Thoracic aorta (tissue), 2 donors: ENCODE results near the gene PRMT7. TPM values are rescaled to one million over a fixed set of nuclear protein-coding genes. Genes with fewer than 3 reads are reported as not detected.

Source experiments
- ATAC-seq: fragments of 150-250 bp; one replicate; pipeline ENCODE4 v1.8.0; 2017; ENCODE audit warnings: low read depth; ENCODE audit not compliant: insufficient number of reproducible peaks, low FRiP score
- DNase-seq: peaks from one replicate; pipeline ENCODE4 v3.0.0-alpha.2; 2020; ENCODE audit warnings: low spot score
- H3K27ac ChIP-seq, 2 donors: fragments of 200-600 bp; sonication (generic); 1 replicate in 1 of 2; 2 replicates in 1 of 2; pipeline ENCODE4 v1.5.1; 2016; ENCODE audit warnings: mild to moderate bottlenecking in 2 of 2, moderate library complexity in 2 of 2
- H3K27me3 ChIP-seq: fragments of 200-600 bp; sonication (generic); replicated peaks from 2 replicates; pipeline ENCODE4 v1.6.0; 2016; ENCODE audit warnings: mild to moderate bottlenecking; ENCODE audit not compliant: insufficient read depth
- H3K36me3 ChIP-seq: fragments of 200-600 bp; sonication (generic); one replicate; pipeline ENCODE4 v1.5.1; 2016
- H3K4me1 ChIP-seq, 2 donors: fragments of 200-600 bp; sonication (generic); 1 replicate in 1 of 2; 2 replicates in 1 of 2; pipeline versions ENCODE4 v1.5.1 to v1.6.0; 2016; ENCODE audit warnings: low read depth in 2 of 2, mild to moderate bottlenecking in 1 of 2; ENCODE audit not compliant: control insufficient read depth in 1 of 2
- H3K4me3 ChIP-seq: fragments of 200-600 bp; sonication (generic); 2 replicates; pipeline ENCODE4 v1.5.1; 2016; ENCODE audit warnings: mild to moderate bottlenecking
- H3K9me3 ChIP-seq: fragments of 200-600 bp; sonication (generic); 2 replicates; pipeline ENCODE4 v1.5.1; 2016
- CTCF ChIP-seq: fragments of 200-600 bp; sonication (generic); IDR thresholded peaks from one replicate; pipeline ENCODE4 v1.5.1; 2019; ENCODE audit warnings: antibody characterized with exemption
- total RNA-seq, 2 donors: library from RNA; depleted of rRNA; stranded (reverse); fragments of >200 nt; gene quantifications; one replicate each; pipeline versions ENCODE4 v1.1.0 to v1.2.3, GENCODE V29; 2016

Gene PRMT7
- total RNA-seq, 2 donors from 2014 or later = 46.6 to 74.2 TPM

DNA sequence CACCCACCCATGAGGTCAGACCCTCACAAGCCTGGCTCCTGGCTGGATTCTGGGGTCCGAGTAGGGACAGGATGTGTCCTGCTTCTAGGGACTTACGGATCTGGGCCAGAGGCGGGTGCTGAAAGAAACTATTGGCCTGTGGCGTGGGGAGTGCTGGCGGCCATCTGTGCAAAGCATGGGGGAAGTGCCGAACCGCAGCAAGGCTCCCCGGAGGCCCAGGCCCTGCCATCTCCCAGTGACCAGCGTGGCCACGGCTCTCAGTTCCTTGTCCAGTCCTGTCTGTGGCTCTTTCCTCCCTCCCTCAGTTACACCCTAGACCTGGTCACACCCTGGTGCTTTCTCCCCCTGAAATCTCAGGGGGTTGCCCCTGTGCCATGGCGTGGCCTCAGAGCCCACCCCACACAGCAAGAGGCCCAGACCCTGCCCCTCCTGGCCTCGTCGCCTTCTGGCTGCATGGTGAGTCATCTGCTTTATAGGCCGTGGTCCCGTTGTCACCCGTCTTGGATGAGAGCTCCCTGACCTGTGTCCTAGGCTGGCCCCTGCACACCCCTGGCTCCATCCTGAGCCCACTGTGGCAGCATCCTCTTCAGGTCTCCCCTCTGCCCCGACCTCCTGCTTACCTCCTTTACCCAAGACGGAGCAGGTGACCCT, 54.5 kb downstream of the PRMT7 start:
- H3K4me1 ChIP-seq = no peaks in the 10 kb centered on the region
- H3K27me3 ChIP-seq = no peaks in the 10 kb centered on the region
- no peak overlapping the region for H3K4me3 ChIP-seq
- H3K9me3 ChIP-seq = no peaks in the 10 kb centered on the region
- no peaks in the 10 kb centered on the region for H3K36me3 ChIP-seq
- no peak for TF ChIP-seq CTCF
- no peak overlapping the region for H3K27ac ChIP-seq
- ATAC-seq (no peak), DNase-seq (no peak)

GRCh38 chr16:68366062-68366461, 55.2 kb downstream of the PRMT7 start:
- H3K27ac ChIP-seq = no peak overlapping the region
- no peak for DNase-seq
- no peaks in the 10 kb centered on the region for H3K27me3 ChIP-seq
- ATAC-seq = no peak
- H3K9me3 ChIP-seq = no peaks in the 10 kb centered on the region
- TF ChIP-seq CTCF = no peak
- H3K4me1 ChIP-seq = no peaks in the 10 kb centered on the region
- H3K36me3 ChIP-seq = no peaks in the 10 kb centered on the region
- no peak overlapping the region for H3K4me3 ChIP-seq

DNA sequence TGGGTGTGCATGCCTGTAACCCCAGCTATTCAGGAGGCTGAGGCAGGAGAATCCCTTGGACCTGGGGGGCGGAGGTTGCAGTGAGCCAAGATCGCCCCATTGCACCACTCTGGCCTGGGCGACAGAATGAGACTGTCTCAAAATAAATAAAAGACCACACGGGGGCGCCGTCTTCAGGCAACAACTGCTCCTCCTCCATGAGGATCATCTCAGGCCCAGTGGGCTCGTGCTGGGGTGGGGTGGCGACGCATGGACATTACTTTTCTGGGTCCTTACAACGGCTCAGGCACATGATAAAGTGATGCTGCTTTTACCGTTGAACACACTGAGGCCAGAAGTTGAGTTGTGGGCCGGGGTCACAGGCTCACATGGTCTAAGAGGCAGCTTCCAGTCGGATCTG, 56.2 kb downstream of the PRMT7 start:
- ATAC-seq (no peak), DNase-seq (no peak)
- Histone ChIP-seq H3K4me1 (no peaks in the 10 kb centered on the region), H3K9me3 (no peaks in the 10 kb centered on the region), H3K27me3 (no peaks in the 10 kb centered on the region), H3K27ac (no peak overlapping the region), H3K36me3 (no peaks in the 10 kb centered on the region), H3K4me3 (no peak overlapping the region)
- TF ChIP-seq CTCF = no peak

- DNase-seq (no peak), ATAC-seq (no peak)
- Histone ChIP-seq H3K27me3 (no peaks in the 10 kb centered on the region), H3K4me3 (no peak overlapping the region), H3K4me1 (no peaks in the 10 kb centered on the region), H3K9me3 (no peaks in the 10 kb centered on the region), H3K27ac (no peak overlapping the region), H3K36me3 (no peaks in the 10 kb centered on the region)
- no peak for TF ChIP-seq CTCF
Measured at GRCh38 chr16:68367440-68367839, 56.6 kb downstream of the PRMT7 start.

- no peak for DNase-seq
- H3K4me1 ChIP-seq = no peaks in the 10 kb centered on the region
- no peak overlapping the region for H3K27ac ChIP-seq
- H3K4me3 ChIP-seq = no peak overlapping the region
- TF ChIP-seq CTCF = no peak
- H3K27me3 ChIP-seq = no peaks in the 10 kb centered on the region
- no peaks in the 10 kb centered on the region for H3K9me3 ChIP-seq
- no peak for ATAC-seq
- no peaks in the 10 kb centered on the region for H3K36me3 ChIP-seq
Measured at GRCh38 chr16:68367891-68368290, 57.1 kb downstream of the PRMT7 start.
